Measurements from ENCODE around the gene ZNF580. TPM values are rescaled to one million over a fixed set of nuclear protein-coding genes. Genes with fewer than 3 reads are reported as not detected.
A peak's percentile ranks its signal among the peaks of the same experiment; 100 is the strongest.

The ZNF580 gene, protein sequence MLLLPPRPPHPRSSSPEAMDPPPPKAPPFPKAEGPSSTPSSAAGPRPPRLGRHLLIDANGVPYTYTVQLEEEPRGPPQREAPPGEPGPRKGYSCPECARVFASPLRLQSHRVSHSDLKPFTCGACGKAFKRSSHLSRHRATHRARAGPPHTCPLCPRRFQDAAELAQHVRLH
- total RNA-seq (2021; fragmentation: NEBNext Ultra II Directional; extraction: Animal tissue kit (Norgen Biotek cat#: 25700)): 24.6 and 26.3 TPM in 2 replicates
- polyA plus RNA-seq (2011; rRNA removed): 12.0 and 25.4 TPM in 2 replicates
- 12.6 TPM for polyA plus RNA-seq (2011; cell fraction: cytosol; rRNA removed)
- polyA plus RNA-seq (2011; cell fraction: nucleus; rRNA removed): 28.3 TPM
- polyA plus RNA-seq (2012, experiment 1 of 2): 21.8 to 34.3 TPM (median 31.2 TPM) in 4 replicates
- 20.7 TPM for polyA plus RNA-seq (2012, experiment 2 of 2)
- polyA plus RNA-seq (2013, experiment 1 of 2): 18.6 TPM
- 17.5 TPM for polyA plus RNA-seq (2013, experiment 2 of 2)
- polyA minus RNA-seq (2011; rRNA and poly(A)+ RNA removed): 3.1 and 4.8 TPM in 2 replicates
- 17.8 TPM for polyA minus RNA-seq (2011; cell fraction: cytosol; rRNA and poly(A)+ RNA removed)
- 13.0 TPM for polyA minus RNA-seq (2011; cell fraction: nucleus; rRNA and poly(A)+ RNA removed)
- long read RNA-seq, experiment 1, transcript ZNF580-202 (1 exons, 1,707 nt): minor isoform, 19 of 60 reads
- long read RNA-seq, experiment 1, transcript ZNF580-201 (2 exons, 1,261 nt): major isoform, 41 of 60 reads
- long read RNA-seq, experiment 1, partial matches to known transcripts: 0 of 60 reads
- long read RNA-seq, experiment 1, other reads (novel, unspliced or antisense): 0 of 60 reads
- long read RNA-seq, experiment 2: 0 reads

DNA sequence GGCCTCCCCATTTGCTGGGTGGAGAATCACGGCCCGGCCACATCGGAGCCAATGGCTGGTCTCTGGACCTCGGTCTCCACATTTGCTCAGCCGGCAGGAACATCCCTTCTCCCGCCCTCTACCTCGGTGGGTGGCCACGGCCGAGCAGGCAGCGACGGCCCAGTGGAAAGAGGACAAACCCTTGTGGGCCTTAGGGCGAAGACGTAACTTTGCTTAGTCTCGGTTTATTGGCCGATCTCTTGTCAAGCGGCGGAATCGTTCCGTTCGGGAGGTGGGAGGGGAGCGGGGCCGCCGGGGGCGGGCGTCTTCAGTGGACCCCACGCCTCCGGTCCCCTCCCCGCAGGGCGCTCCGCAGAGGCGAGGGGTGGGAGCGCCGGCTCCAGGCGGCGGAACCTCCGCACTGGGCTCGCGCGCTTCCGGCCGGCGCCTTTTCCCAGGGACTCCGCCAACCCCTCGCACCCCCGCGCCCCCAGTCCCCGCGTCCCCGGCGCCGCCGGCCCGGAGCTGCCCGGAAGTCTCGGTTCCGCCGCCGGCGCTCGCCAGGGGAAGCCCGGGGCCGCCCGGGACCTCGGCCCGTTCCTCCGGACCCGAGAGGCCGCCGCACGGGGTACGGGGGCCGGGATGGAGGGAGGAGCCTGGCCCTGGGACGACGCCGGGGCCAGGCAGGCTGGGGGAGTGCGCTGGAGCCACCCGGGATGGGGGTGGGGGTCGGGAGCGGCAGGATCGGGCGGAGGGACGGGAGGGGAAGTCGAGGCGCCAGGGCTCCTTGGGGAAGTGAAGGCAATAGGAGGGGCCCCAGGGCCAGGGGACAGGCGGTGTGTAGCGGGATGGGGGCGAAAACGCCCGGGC, at the start of gene ZNF580:
Gene ZNF580 (plus strand): TSS at position 426 of the 849 bp plus-strand sequence. CDS start 1,507 bp downstream, outside the sequence.
- no peak within 1 kb of the TSS for H3K23ac ChIP-seq (ENCODE audit: insufficient read length)
- FAIRE-seq: no peak
- H3K79me2 ChIP-seq (ENCODE audit: control insufficient read depth in 1 of 2, insufficient read depth in 2 of 2, low read length in 2 of 2): peaks cover 5 to 36% of the 10 kb centered on the region in 2 experiments; a peak in 3 of 4 replicates
- ChIA-PET POLR2A (ENCODE audit: partially characterized antibody) (interaction anchor here (0.6 to 1.9 kb wide), 9 partner anchors 8 to 144 kb away, joined by 3 to 6 read pairs (median 4); partner anchors contain the start of genes FIZ1, U2AF2 and ZNF524), CTCF (ENCODE audit: partially characterized antibody) (interaction anchor here (0.6 to 2.1 kb wide), 6 partner anchors 12 to 1024 kb away, joined by 3 to 10 read pairs (median 4); partner anchors contain the start of gene ZNF865)
- peak within 1 kb of the TSS; percentile 50 for H4K5ac ChIP-seq (ENCODE audit: insufficient read length, low read depth, low read length)
- peak within 1 kb of the TSS; percentile 8 for H3K56ac ChIP-seq (replicated peaks; ENCODE audit: insufficient read length, low read depth, low read length)
- peaks cover 21% of the 10 kb centered on the region for H3K79me1 ChIP-seq (ENCODE audit: low read depth, low read length)
- H3K27ac ChIP-seq (ENCODE audit: low read depth, low read length): peak within 1 kb of the TSS; percentile 45; the same call in 1 of the 2 replicates
- WGBS, 2 experiments (ENCODE audit: extremely low coverage in 1 of 2, insufficient coverage in 1 of 2, insufficient read length in 1 of 2, insufficient replicate concordance in 2 of 2, low coverage in 1 of 2, low lambda C conversion rate in 2 of 2, missing lambda C conversion rate in 1 of 2): 6% methylated on average over 33 of the region's 89 CpGs; no CpG with 5 or more reads in 1 of the 2 experiments
- H2AK5ac ChIP-seq (ENCODE audit: low read depth, low read length): no peak within 1 kb of the TSS
- H3K4me2 ChIP-seq (ENCODE audit: insufficient read depth in 1 of 2, low read depth in 2 of 2, low read length in 2 of 2): peak within 1 kb of the TSS; percentile 87 to 99
- H2BK120ac ChIP-seq (replicated peaks; ENCODE audit: low read depth, low read length): no peak within 1 kb of the TSS
- DNase-seq (ENCODE audit: low read depth in 1 of 2, low spot score in 2 of 2): peak in 1 of 2 experiments; percentile 86
- peak within 1 kb of the TSS; percentile 0 for H4K8ac ChIP-seq (ENCODE audit: extremely low read depth, insufficient read depth, low read length)
- H2BK5ac ChIP-seq (ENCODE audit: low read depth, low read length): peak within 1 kb of the TSS; percentile 35; the same call in 1 of the 2 replicates
- peak within 1 kb of the TSS; percentile 15 for H4K91ac ChIP-seq (replicated peaks; ENCODE audit: insufficient read length, low read length)
- peak within 1 kb of the TSS; percentile 25 to 56 (median 40) for H3K9ac ChIP-seq (replicated peaks in 1 of 4; ENCODE audit: extremely low read depth in 1 of 4, low read depth in 3 of 4, low read length in 3 of 4)
- peaks cover 3 to 19% (median 12%) of the 10 kb centered on the region in 4 experiments for H3K4me1 ChIP-seq (replicated peaks in 1 of 4; ENCODE audit: control insufficient read depth in 3 of 4, insufficient read depth in 4 of 4, low read length in 3 of 4)
- H3K27me3 ChIP-seq (replicated peaks in 1 of 4; ENCODE audit: control insufficient read depth in 3 of 4, extremely low read depth in 1 of 4, insufficient read depth in 3 of 4, low read length in 3 of 4): no peaks in the 10 kb centered on the region
- no peak within 1 kb of the TSS; the same call in 1 of the 2 replicates for H2BK12ac ChIP-seq (ENCODE audit: low read depth, low read length)
- H3K23me2 ChIP-seq (ENCODE audit: low read depth, low read length): peaks cover 32% of the 10 kb centered on the region
- H2AFZ ChIP-seq (ENCODE audit: low read length): no peak within 1 kb of the TSS; the same call in 1 of the 2 replicates
- peak within 1 kb of the TSS; percentile 61 for H3K4ac ChIP-seq (replicated peaks; ENCODE audit: insufficient read length, low read depth, low read length)
- no peak within 1 kb of the TSS for H2BK20ac ChIP-seq (ENCODE audit: low read length)
- no peak within 1 kb of the TSS for H3K14ac ChIP-seq (ENCODE audit: insufficient read length)
- peak within 1 kb of the TSS; percentile 72 for H3K18ac ChIP-seq (ENCODE audit: extremely low read depth, low read length)
- peaks cover 7 to 11% (median 10%) of the 10 kb centered on the region in 4 experiments for H3K36me3 ChIP-seq (ENCODE audit: control insufficient read depth in 2 of 4, insufficient read depth in 4 of 4, low read length in 3 of 4)
- H2BK15ac ChIP-seq (ENCODE audit: low read length): peak within 1 kb of the TSS; percentile 81
- H3K9me3 ChIP-seq (ENCODE audit: insufficient read depth in 2 of 2, low read depth in 1 of 2, low read length in 1 of 2): no peaks in the 10 kb centered on the region; a peak in 1 of 4 replicates
- peak within 1 kb of the TSS; percentile 68 to 98 (median 80) for H3K4me3 ChIP-seq (ENCODE audit: extremely low read depth in 1 of 4, insufficient read depth in 2 of 4, low read depth in 3 of 4, low read length in 4 of 4)
- H4K20me1 ChIP-seq (replicated peaks in 1 of 2; ENCODE audit: control insufficient read depth in 1 of 2, insufficient read depth in 2 of 2, low read length in 2 of 2): peaks cover 3 to 11% of the 10 kb centered on the region in 2 experiments
- TF ChIP-seq EGR1 (IDR thresholded peaks at IDR 0.05; ENCODE audit: borderline replicate concordance, low read depth, low read length) (no peak), TEAD4 (IDR thresholded peaks at IDR 0.05; ENCODE audit: low read depth, low read length) (no peak), KDM5A (IDR thresholded peaks at IDR 0.05; ENCODE audit: low read length) (no peak; the same call in 1 of the 2 replicates), POU5F1 (IDR thresholded peaks at IDR 0.05; ENCODE audit: low read depth, low read length) (no peak), MAFK (IDR thresholded peaks at IDR 0.05; ENCODE audit: low read depth, low read length) (no peak), RAD21 (IDR thresholded peaks at IDR 0.05 in 1 of 2, conservative IDR thresholded peaks at IDR 0.05 in 1 of 2; ENCODE audit: low read depth in 2 of 2, low read length in 2 of 2) (no peak), ZNF274 (IDR thresholded peaks at IDR 0.05; ENCODE audit: borderline replicate concordance, extremely low read depth, low read length) (no peak)

Measured in H1 (cell line).